ENCODE results near the gene AGAP1. TPM values are rescaled to one million over a fixed set of nuclear protein-coding genes. Genes with fewer than 3 reads are reported as not detected.

The AGAP1 gene
- polyA plus RNA-seq, 4 donors: 9.8 to 19.2 (median 15.5) TPM

- Histone ChIP-seq H3K36me3 (ENCODE audit: control insufficient read depth in 3 of 3, insufficient read depth in 2 of 3, low read depth in 1 of 3, low read length in 3 of 3) (peaks cover 0 to 9% (median 0%) of the 10 kb centered on the region in 3 donors), H3K27ac (ENCODE audit: low read depth in 1 of 3, low read length in 2 of 3) (no peak overlapping the region), H3K9me3 (ENCODE audit: control insufficient read depth in 2 of 2, insufficient read depth in 1 of 2, low read depth in 1 of 2, low read length in 1 of 2) (peaks cover 0 to 3% of the 10 kb centered on the region in 2 donors), H3K27me3 (ENCODE audit: control insufficient read depth in 3 of 3, insufficient read depth in 3 of 3, low read length in 3 of 3) (no peaks in the 10 kb centered on the region), H3K4me1 (ENCODE audit: control insufficient read depth in 3 of 3, insufficient read depth in 2 of 3, low read depth in 1 of 3, low read length in 2 of 3) (no peaks in the 10 kb centered on the region), H3K4me3 (ENCODE audit: low read depth in 1 of 3, low read length in 3 of 3) (no peak overlapping the region)
- DNase-seq (no peak), FAIRE-seq (no peak)
- WGBS, 3 donors: 96 to 97% (median 96%) methylated on average over 5 of the region's 5 CpGs
These were observed 132.8 kb downstream of the AGAP1 start for GRCh38 chr2:235626658-235627057.

- DNase-seq (no peak), FAIRE-seq (no peak)
- H3K4me1 ChIP-seq (ENCODE audit: control insufficient read depth in 3 of 3, insufficient read depth in 2 of 3, low read depth in 1 of 3, low read length in 2 of 3): no peaks in the 10 kb centered on the region
- H3K9me3 ChIP-seq (ENCODE audit: control insufficient read depth in 2 of 2, insufficient read depth in 1 of 2, low read depth in 1 of 2, low read length in 1 of 2): peaks cover 0 to 3% of the 10 kb centered on the region in 2 donors
- WGBS, 3 donors: 78 to 85% (median 78%) methylated on average over 4 of the region's 4 CpGs
- H3K27ac ChIP-seq (ENCODE audit: low read depth in 1 of 3, low read length in 2 of 3): no peak overlapping the region
- H3K27me3 ChIP-seq (ENCODE audit: control insufficient read depth in 3 of 3, insufficient read depth in 3 of 3, low read length in 3 of 3): no peaks in the 10 kb centered on the region
- H3K36me3 ChIP-seq (ENCODE audit: control insufficient read depth in 3 of 3, insufficient read depth in 2 of 3, low read depth in 1 of 3, low read length in 3 of 3): peaks cover 0 to 9% (median 0%) of the 10 kb centered on the region in 3 donors
- no peak overlapping the region for H3K4me3 ChIP-seq (ENCODE audit: low read depth in 1 of 3, low read length in 3 of 3)
These were observed 133.8 kb downstream of the AGAP1 start for GRCh38 chr2:235627682-235628081.

GRCh38 chr2:235630718-235631296 lies 137.0 kb downstream of the AGAP1 start:
- H3K4me1 ChIP-seq (ENCODE audit: control insufficient read depth in 3 of 3, insufficient read depth in 2 of 3, low read depth in 1 of 3, low read length in 2 of 3): no peaks in the 10 kb centered on the region
- FAIRE-seq: no peak
- H3K36me3 ChIP-seq (ENCODE audit: control insufficient read depth in 3 of 3, insufficient read depth in 2 of 3, low read depth in 1 of 3, low read length in 3 of 3): peaks cover 0 to 9% (median 0%) of the 10 kb centered on the region in 3 donors
- WGBS, 3 donors: 85 to 94% (median 90%) methylated on average over 21 of the region's 21 CpGs
- H3K27me3 ChIP-seq (ENCODE audit: control insufficient read depth in 3 of 3, insufficient read depth in 3 of 3, low read length in 3 of 3): no peaks in the 10 kb centered on the region
- no peaks in the 10 kb centered on the region for H3K9me3 ChIP-seq (ENCODE audit: control insufficient read depth in 2 of 2, insufficient read depth in 1 of 2, low read depth in 1 of 2, low read length in 1 of 2)
- no peak for DNase-seq
- no peak overlapping the region for H3K27ac ChIP-seq (ENCODE audit: low read depth in 1 of 3, low read length in 2 of 3)
- no peak overlapping the region for H3K4me3 ChIP-seq (ENCODE audit: low read depth in 1 of 3, low read length in 3 of 3)

GRCh38 chr2:235634435-235635158 lies 140.8 kb downstream of the AGAP1 start:
- H3K36me3 ChIP-seq (ENCODE audit: control insufficient read depth in 3 of 3, insufficient read depth in 2 of 3, low read depth in 1 of 3, low read length in 3 of 3): peaks cover 0 to 16% (median 0%) of the 10 kb centered on the region in 3 donors
- DNase-seq (no peak), FAIRE-seq (no peak)
- 76 to 90% (median 81%) methylated on average over 12 of the region's 12 CpGs for WGBS, 3 donors
- no peak overlapping the region for H3K27ac ChIP-seq (ENCODE audit: low read depth in 1 of 3, low read length in 2 of 3)
- H3K4me1 ChIP-seq (ENCODE audit: control insufficient read depth in 3 of 3, insufficient read depth in 2 of 3, low read depth in 1 of 3, low read length in 2 of 3): peaks cover 0 to 5% (median 0%) of the 10 kb centered on the region in 3 donors
- H3K4me3 ChIP-seq (ENCODE audit: low read depth in 1 of 3, low read length in 3 of 3): no peak overlapping the region
- no peaks in the 10 kb centered on the region for H3K27me3 ChIP-seq (ENCODE audit: control insufficient read depth in 3 of 3, insufficient read depth in 3 of 3, low read length in 3 of 3)
- H3K9me3 ChIP-seq (ENCODE audit: control insufficient read depth in 2 of 2, insufficient read depth in 1 of 2, low read depth in 1 of 2, low read length in 1 of 2): no peaks in the 10 kb centered on the region

- FAIRE-seq (no peak), DNase-seq (no peak)
- H3K4me1 ChIP-seq (ENCODE audit: control insufficient read depth in 3 of 3, insufficient read depth in 2 of 3, low read depth in 1 of 3, low read length in 2 of 3): peaks cover 0 to 19% (median 8%) of the 10 kb centered on the region in 3 donors
- peaks cover 0 to 8% (median 0%) of the 10 kb centered on the region in 3 donors for H3K36me3 ChIP-seq (ENCODE audit: control insufficient read depth in 3 of 3, insufficient read depth in 2 of 3, low read depth in 1 of 3, low read length in 3 of 3)
- WGBS, 3 donors: 89 to 93% (median 93%) methylated on average over 12 of the region's 12 CpGs
- no peaks in the 10 kb centered on the region for H3K27me3 ChIP-seq (ENCODE audit: control insufficient read depth in 3 of 3, insufficient read depth in 3 of 3, low read length in 3 of 3)
- no peaks in the 10 kb centered on the region for H3K9me3 ChIP-seq (ENCODE audit: control insufficient read depth in 2 of 2, insufficient read depth in 1 of 2, low read depth in 1 of 2, low read length in 1 of 2)
- H3K27ac ChIP-seq (ENCODE audit: low read depth in 1 of 3, low read length in 2 of 3): no peak overlapping the region
- no peak overlapping the region for H3K4me3 ChIP-seq (ENCODE audit: low read depth in 1 of 3, low read length in 3 of 3)
These were observed 142.7 kb downstream of the AGAP1 start for GRCh38 chr2:235636546-235636945.

GRCh38 chr2:235637896-235638295 lies 144.1 kb downstream of the AGAP1 start:
- Histone ChIP-seq H3K4me3 (ENCODE audit: low read depth in 1 of 3, low read length in 3 of 3) (no peak overlapping the region), H3K36me3 (ENCODE audit: control insufficient read depth in 3 of 3, insufficient read depth in 2 of 3, low read depth in 1 of 3, low read length in 3 of 3) (peaks cover 0 to 9% (median 0%) of the 10 kb centered on the region in 3 donors), H3K4me1 (ENCODE audit: control insufficient read depth in 3 of 3, insufficient read depth in 2 of 3, low read depth in 1 of 3, low read length in 2 of 3) (peaks cover 0 to 19% (median 8%) of the 10 kb centered on the region in 3 donors), H3K27ac (ENCODE audit: low read depth in 1 of 3, low read length in 2 of 3) (peak overlapping the region in 1 of 3 donors; percentile 3), H3K27me3 (ENCODE audit: control insufficient read depth in 3 of 3, insufficient read depth in 3 of 3, low read length in 3 of 3) (no peaks in the 10 kb centered on the region), H3K9me3 (ENCODE audit: control insufficient read depth in 2 of 2, insufficient read depth in 1 of 2, low read depth in 1 of 2, low read length in 1 of 2) (no peaks in the 10 kb centered on the region)
- peak; percentile 26 to 81 for DNase-seq
- WGBS, 3 donors: 22 to 70% (median 34%) methylated on average over 7 of the region's 7 CpGs
- no peak for FAIRE-seq

GRCh38 chr2:235638541-235639427 lies 144.9 kb downstream of the AGAP1 start:
- peaks cover 0 to 22% (median 8%) of the 10 kb centered on the region in 3 donors for H3K4me1 ChIP-seq (ENCODE audit: control insufficient read depth in 3 of 3, insufficient read depth in 2 of 3, low read depth in 1 of 3, low read length in 2 of 3)
- FAIRE-seq: no peak
- peak overlapping the region; percentile 9 to 81 (median 47) for H3K27ac ChIP-seq (ENCODE audit: low read depth in 1 of 3, low read length in 2 of 3)

GRCh38 chr2:235639428-235639773 lies 145.6 kb downstream of the AGAP1 start:
- DNase-seq: peak in 1 of 2 donors; percentile 53
- 51 to 73% (median 71%) methylated on average over 8 of the region's 8 CpGs for WGBS, 3 donors
- FAIRE-seq: no peak
- H3K9me3 ChIP-seq (ENCODE audit: control insufficient read depth in 2 of 2, insufficient read depth in 1 of 2, low read depth in 1 of 2, low read length in 1 of 2): no peaks in the 10 kb centered on the region
- H3K27me3 ChIP-seq (ENCODE audit: control insufficient read depth in 3 of 3, insufficient read depth in 3 of 3, low read length in 3 of 3): no peaks in the 10 kb centered on the region
- H3K4me3 ChIP-seq (ENCODE audit: low read depth in 1 of 3, low read length in 3 of 3): no peak overlapping the region
- H3K36me3 ChIP-seq (ENCODE audit: control insufficient read depth in 3 of 3, insufficient read depth in 2 of 3, low read depth in 1 of 3, low read length in 3 of 3): peaks cover 0 to 9% (median 0%) of the 10 kb centered on the region in 3 donors
- peak overlapping the region in 2 of 3 donors; percentile 45 to 81 for H3K27ac ChIP-seq (ENCODE audit: low read depth in 1 of 3, low read length in 2 of 3)
- peaks cover 0 to 22% (median 8%) of the 10 kb centered on the region in 3 donors for H3K4me1 ChIP-seq (ENCODE audit: control insufficient read depth in 3 of 3, insufficient read depth in 2 of 3, low read depth in 1 of 3, low read length in 2 of 3)

More at GRCh38 chr2:235638541-235639427, 144.9 kb downstream of the AGAP1 start:
- Histone ChIP-seq H3K36me3 (ENCODE audit: control insufficient read depth in 3 of 3, insufficient read depth in 2 of 3, low read depth in 1 of 3, low read length in 3 of 3) (peaks cover 0 to 9% (median 0%) of the 10 kb centered on the region in 3 donors), H3K4me3 (ENCODE audit: low read depth in 1 of 3, low read length in 3 of 3) (no peak overlapping the region), H3K27me3 (ENCODE audit: control insufficient read depth in 3 of 3, insufficient read depth in 3 of 3, low read length in 3 of 3) (no peaks in the 10 kb centered on the region), H3K9me3 (ENCODE audit: control insufficient read depth in 2 of 2, insufficient read depth in 1 of 2, low read depth in 1 of 2, low read length in 1 of 2) (no peaks in the 10 kb centered on the region)
- no peak for DNase-seq
- WGBS, 3 donors: 78 to 93% (median 91%) methylated on average over 12 of the region's 12 CpGs
